ENCODE data around the gene ARL6IP1. TPM values are rescaled to one million over a fixed set of nuclear protein-coding genes. Genes with fewer than 3 reads are reported as not detected.

The ARL6IP1 gene
- total RNA-seq, 6 experiments from 2014 or later, result 92.4 to 163 (median 147) TPM

Other genes with a start within 250 kb of the ARL6IP1 start
- gene NOMO2, start 239.5 kb downstream of the ARL6IP1 start, total RNA-seq (2021; fragmentation: NEBNext Ultra II Directional; extraction: Animal tissue kit (Norgen Biotek cat#: 25700)), result 100 to 1,000 TPM; 211 to 262 (median 239) TPM
- gene RPS15A, start 11.2 kb downstream of the ARL6IP1 start, total RNA-seq (2021; fragmentation: NEBNext Ultra II Directional; extraction: Animal tissue kit (Norgen Biotek cat#: 25700)), result 1,000 to 10,000 TPM; 1,092 to 1,264 (median 1,201) TPM
- 10 to 100 TPM; 31.3 to 43.0 (median 35.4) TPM for gene SMG1, start 124.9 kb upstream of the ARL6IP1 start, total RNA-seq (2021; fragmentation: NEBNext Ultra II Directional; extraction: Animal tissue kit (Norgen Biotek cat#: 25700))
- 1 to 10 TPM in 1 of 6 experiments, under 1 TPM in 5; 0.35 to 1.1 (median 0.58) TPM for gene TMC7, start 182.4 kb upstream of the ARL6IP1 start, total RNA-seq (2021; fragmentation: NEBNext Ultra II Directional; extraction: Animal tissue kit (Norgen Biotek cat#: 25700))

Measured in HFFc6 (cell line).